ENCODE results near the gene USP30.

DNA sequence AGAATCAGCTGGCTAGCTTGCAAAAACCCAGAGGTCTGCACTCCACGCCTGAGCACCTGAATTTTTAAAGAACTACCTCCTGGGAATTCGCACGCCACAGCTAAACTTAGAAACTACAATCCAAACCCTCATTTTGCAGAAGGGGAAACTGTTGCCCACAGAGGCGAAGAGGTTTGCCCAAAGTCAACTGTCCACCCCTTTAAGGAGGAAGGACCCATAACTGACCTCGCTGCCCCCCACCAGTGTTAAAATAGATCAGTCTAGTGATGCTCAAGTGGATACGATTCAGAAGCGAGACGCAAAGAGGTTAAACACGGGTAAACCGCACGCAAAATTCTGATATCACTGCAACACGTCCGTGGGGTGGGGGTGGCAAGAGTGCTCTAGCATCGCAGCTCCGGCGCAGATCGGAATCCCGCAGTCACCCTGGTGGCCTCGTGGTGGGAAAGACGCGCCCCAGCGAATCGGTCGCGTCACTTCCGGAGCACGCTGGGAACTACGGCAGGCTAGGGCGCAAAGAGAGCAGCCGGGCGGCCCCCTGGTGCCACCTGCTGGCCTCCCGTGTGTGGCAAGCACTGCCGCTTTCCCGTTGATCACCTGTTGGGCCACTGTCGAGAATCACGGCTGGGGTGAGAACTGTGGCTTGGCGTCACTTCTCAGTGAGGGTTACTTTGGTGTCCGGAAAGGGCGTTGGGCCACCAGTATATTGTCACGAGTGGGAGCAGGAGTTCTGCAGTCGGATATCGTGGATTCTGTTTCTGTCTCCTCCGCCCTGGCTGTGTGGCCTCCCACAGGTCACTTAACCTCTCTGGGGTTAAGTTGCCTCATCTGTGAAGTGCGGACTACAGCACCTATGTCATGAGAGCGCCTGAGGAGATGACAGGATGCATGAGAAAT lies 40.9 kb downstream of the USP30 start, which contains the start of gene ALKBH2:
- TF ChIP-seq POLR2AphosphoS5 (IDR thresholded peaks at IDR 0.05; ENCODE audit: borderline replicate concordance, low read depth, low read length) (peak; percentile 93), EZH2 (IDR thresholded peaks at IDR 0.05) (no peak)

Measured in SK-N-MC (cell line).